ENCODE measurements around the gene ACTRT2. TPM values are rescaled to one million over a fixed set of nuclear protein-coding genes. Genes with fewer than 3 reads are reported as not detected.

The ACTRT2 gene
- total RNA-seq, 1 experiment from 2014 or later, result not detected

DNA sequence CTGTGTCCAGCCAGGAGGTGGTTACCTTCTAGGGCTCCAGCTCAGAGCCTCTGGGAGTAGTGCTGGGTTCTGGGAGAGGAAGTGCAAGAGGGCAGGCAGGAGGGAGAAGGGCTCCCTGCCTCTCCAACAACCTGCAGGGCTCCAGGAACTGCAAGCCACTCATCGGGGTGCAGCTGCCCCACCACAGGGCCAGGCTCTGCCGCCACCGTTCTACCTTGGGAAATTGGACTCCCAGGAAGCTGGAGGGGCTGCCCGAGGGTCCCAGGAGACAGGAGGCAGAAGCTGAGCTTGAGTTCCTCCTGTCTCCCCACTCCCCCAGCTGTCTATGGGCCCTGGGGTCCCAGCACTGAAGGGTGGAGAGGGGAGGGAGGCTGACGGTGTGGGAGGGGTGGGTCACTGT lies 40.3 kb downstream of the ACTRT2 start:
- H3K9me3 Mint-ChIP-seq (ENCODE audit: unreplicated experiment), result no peaks in the 10 kb centered on the region
- DNase-seq, result peak in 1 of 2 experiments; percentile 18
- H3K27ac Mint-ChIP-seq (ENCODE audit: unreplicated experiment), result no peak overlapping the region
- ChIA-PET POLR2A (no interaction called here), CTCF (interaction anchor here (1.2 kb wide), 1 partner anchor 39 kb away, joined by 4 read pairs; no protein-coding TSS in a partner anchor)
- Histone ChIP-seq H3K27me3 (replicated peaks; ENCODE audit: control insufficient read depth, insufficient read depth, low read length) (no peaks in the 10 kb centered on the region), H3K9me3 (no peaks in the 10 kb centered on the region), H3K4me1 (no peaks in the 10 kb centered on the region), H3K4me3 (ENCODE audit: low read depth, low read length) (no peak overlapping the region), H3K36me3 (ENCODE audit: control insufficient read depth, insufficient read depth, low read length) (no peaks in the 10 kb centered on the region)
- intact Hi-C loops (cut with micrococcal nuclease; ENCODE audit: unreplicated experiment), result no loop called here
- BruUV-seq (replicated peaks), result no TSS peak
- TF ChIP-seq, protein P1, sequence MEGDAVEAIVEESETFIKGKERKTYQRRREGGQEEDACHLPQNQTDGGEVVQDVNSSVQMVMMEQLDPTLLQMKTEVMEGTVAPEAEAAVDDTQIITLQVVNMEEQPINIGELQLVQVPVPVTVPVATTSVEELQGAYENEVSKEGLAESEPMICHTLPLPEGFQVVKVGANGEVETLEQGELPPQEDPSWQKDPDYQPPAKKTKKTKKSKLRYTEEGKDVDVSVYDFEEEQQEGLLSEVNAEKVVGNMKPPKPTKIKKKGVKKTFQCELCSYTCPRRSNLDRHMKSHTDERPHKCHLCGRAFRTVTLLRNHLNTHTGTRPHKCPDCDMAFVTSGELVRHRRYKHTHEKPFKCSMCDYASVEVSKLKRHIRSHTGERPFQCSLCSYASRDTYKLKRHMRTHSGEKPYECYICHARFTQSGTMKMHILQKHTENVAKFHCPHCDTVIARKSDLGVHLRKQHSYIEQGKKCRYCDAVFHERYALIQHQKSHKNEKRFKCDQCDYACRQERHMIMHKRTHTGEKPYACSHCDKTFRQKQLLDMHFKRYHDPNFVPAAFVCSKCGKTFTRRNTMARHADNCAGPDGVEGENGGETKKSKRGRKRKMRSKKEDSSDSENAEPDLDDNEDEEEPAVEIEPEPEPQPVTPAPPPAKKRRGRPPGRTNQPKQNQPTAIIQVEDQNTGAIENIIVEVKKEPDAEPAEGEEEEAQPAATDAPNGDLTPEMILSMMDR (IDR thresholded peaks at IDR 0.05; ENCODE audit: insufficient read depth in 1 of 2, low read depth in 1 of 2, low read length in 1 of 2, severe bottlenecking in 1 of 2, unreplicated experiment in 1 of 2), result no peak
- H3K36me3 Mint-ChIP-seq (ENCODE audit: insufficient read depth, unreplicated experiment), result no peaks in the 10 kb centered on the region
- H3K4me1 Mint-ChIP-seq (ENCODE audit: low read depth, unreplicated experiment), result no peaks in the 10 kb centered on the region
- no peak overlapping the region for H3K4me3 Mint-ChIP-seq (ENCODE audit: unreplicated experiment)
- H3K27me3 Mint-ChIP-seq (ENCODE audit: insufficient read depth, unreplicated experiment), result peaks cover 10% of the 10 kb centered on the region

DNA sequence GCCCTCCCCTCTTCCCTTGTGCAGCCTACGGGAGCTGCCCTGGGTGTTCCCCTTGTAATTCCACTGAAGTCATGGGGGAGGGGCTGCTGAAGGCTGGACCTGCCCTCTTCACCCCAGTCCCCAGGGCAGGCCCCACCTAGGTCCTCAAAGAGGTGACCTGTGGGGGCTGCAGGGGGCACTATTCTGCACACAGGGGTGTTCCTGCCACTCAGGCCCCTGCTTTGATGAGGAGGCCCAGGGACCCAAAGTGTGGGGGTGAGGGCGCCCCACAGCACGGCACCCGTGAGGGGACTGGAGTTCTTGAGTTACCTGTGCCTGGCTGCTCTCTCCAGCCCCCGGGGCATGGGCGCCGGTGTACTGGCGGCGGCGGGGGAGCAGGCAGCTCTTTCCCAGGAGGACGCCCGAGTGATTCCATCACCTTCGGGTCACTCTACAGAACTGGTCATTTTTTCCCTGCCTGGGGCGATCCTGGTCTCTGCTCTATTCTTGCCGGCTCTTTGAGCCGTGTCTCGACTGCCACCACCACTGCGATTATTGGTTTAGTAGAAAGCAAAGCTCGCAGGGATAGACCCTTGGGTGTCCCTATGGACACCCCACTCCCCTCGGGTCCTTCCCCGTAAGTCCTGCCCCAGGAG lies 40.8 kb downstream of the ACTRT2 start:
- Histone ChIP-seq H3K4me3 (ENCODE audit: low read depth, low read length) (no peak overlapping the region), H3K9me3 (no peaks in the 10 kb centered on the region), H3K27me3 (replicated peaks; ENCODE audit: control insufficient read depth, insufficient read depth, low read length) (no peaks in the 10 kb centered on the region), H3K36me3 (ENCODE audit: control insufficient read depth, insufficient read depth, low read length) (no peaks in the 10 kb centered on the region), H3K4me1 (no peaks in the 10 kb centered on the region)
- Mint-ChIP-seq H3K4me1 (ENCODE audit: low read depth, unreplicated experiment) (no peaks in the 10 kb centered on the region), H3K27me3 (ENCODE audit: insufficient read depth, unreplicated experiment) (peaks cover 10% of the 10 kb centered on the region), H3K27ac (ENCODE audit: unreplicated experiment) (no peak overlapping the region), H3K4me3 (ENCODE audit: unreplicated experiment) (no peak overlapping the region), H3K9me3 (ENCODE audit: unreplicated experiment) (no peaks in the 10 kb centered on the region), H3K36me3 (ENCODE audit: insufficient read depth, unreplicated experiment) (no peaks in the 10 kb centered on the region)
- TF ChIP-seq, protein P1 (IDR thresholded peaks at IDR 0.05; ENCODE audit: insufficient read depth in 1 of 2, low read depth in 1 of 2, low read length in 1 of 2, severe bottlenecking in 1 of 2, unreplicated experiment in 1 of 2), result no peak
- peak in 1 of 2 experiments; percentile 32 for DNase-seq
- CTCF ChIA-PET, result interaction anchor here (1.2 kb wide), 1 partner anchor 38 kb away, joined by 4 read pairs; no protein-coding TSS in a partner anchor
- BruUV-seq (replicated peaks), result no TSS peak
- POLR2A ChIA-PET, result no interaction called here
- intact Hi-C loops (cut with micrococcal nuclease; ENCODE audit: unreplicated experiment), result no loop called here

DNA sequence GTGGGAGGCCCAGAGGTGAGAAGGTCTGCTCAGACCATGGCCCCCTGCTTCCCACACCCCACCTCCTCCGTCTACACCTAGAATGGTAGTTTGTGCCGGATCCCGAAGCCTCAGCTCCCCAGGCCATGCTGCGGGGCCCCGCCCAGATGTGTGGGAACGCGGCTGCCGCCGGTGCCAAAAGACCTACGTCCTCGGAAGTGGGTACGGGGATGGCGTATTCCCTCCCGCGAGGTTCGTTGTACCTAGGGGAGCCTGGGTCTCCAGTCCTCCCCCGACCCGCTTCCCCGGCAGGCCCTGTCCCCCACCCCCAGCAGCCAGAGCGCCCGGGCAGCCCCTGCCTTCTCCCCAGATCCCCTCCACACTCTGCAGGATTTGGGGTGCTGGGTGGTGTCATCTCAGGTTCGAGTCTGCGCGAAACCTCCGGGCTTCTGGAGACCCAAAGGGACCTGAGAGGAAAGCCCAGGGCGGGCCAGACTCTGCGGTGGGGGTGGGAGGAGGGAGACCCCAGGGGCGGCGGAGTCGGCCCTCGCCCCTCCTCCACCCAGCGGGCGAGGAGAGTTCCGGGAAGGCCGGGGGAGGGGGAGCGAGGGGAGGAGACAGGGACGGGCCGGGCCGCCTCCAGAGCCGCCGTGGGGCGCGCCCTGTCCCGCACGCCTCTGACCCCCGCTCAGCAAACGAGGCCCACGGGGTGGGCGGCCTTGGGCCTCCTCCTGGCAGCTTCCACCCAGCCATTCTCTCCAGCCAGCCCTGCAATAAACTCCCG lies 41.5 kb downstream of the ACTRT2 start:
- Mint-ChIP-seq H3K27ac (ENCODE audit: unreplicated experiment) (no peak overlapping the region), H3K9me3 (ENCODE audit: unreplicated experiment) (no peaks in the 10 kb centered on the region), H3K36me3 (ENCODE audit: insufficient read depth, unreplicated experiment) (no peaks in the 10 kb centered on the region), H3K27me3 (ENCODE audit: insufficient read depth, unreplicated experiment) (peaks cover 10% of the 10 kb centered on the region), H3K4me1 (ENCODE audit: low read depth, unreplicated experiment) (no peaks in the 10 kb centered on the region), H3K4me3 (ENCODE audit: unreplicated experiment) (no peak overlapping the region)
- intact Hi-C loops (cut with micrococcal nuclease; ENCODE audit: unreplicated experiment), result no loop called here
- TF ChIP-seq, protein P1 (IDR thresholded peaks at IDR 0.05; ENCODE audit: insufficient read depth in 1 of 2, low read depth in 1 of 2, low read length in 1 of 2, severe bottlenecking in 1 of 2, unreplicated experiment in 1 of 2), result no peak
- DNase-seq, result peak in 1 of 2 experiments; percentile 12
- no TSS peak for BruUV-seq (replicated peaks)
- ChIA-PET POLR2A (no interaction called here), CTCF (no interaction called here)
- Histone ChIP-seq H3K27me3 (replicated peaks; ENCODE audit: control insufficient read depth, insufficient read depth, low read length) (no peaks in the 10 kb centered on the region), H3K4me1 (no peaks in the 10 kb centered on the region), H3K9me3 (no peaks in the 10 kb centered on the region), H3K4me3 (ENCODE audit: low read depth, low read length) (no peak overlapping the region), H3K36me3 (ENCODE audit: control insufficient read depth, insufficient read depth, low read length) (no peaks in the 10 kb centered on the region)
